WERI-Rb-1 (cell line): ENCODE measurements around the gene TRAF3.
A peak's percentile ranks its signal among the peaks of the same experiment; 100 is the strongest.
"Not testable (repeated sequence)": the region's sequence is repeated elsewhere in the genome, so short reads cannot be mapped to it uniquely, and the experiment has no call there.

Experiments
- DNase-seq: peaks from one replicate; pipeline ENCODE4 v3.0.0-alpha.2; 2020
- H3K27ac ChIP-seq: fragments of 250-450 bp; sonication (Bioruptor Pico); 2 replicates; pipeline ENCODE4 v1.5.1; 2020; ENCODE audit warnings: mild to moderate bottlenecking, moderate library complexity
- H3K27me3 ChIP-seq: fragments of 250-450 bp; sonication (Bioruptor Pico); 2 replicates; pipeline ENCODE4 v1.5.1; 2021; ENCODE audit warnings: mild to moderate bottlenecking, low read depth, moderate library complexity; ENCODE audit not compliant: insufficient read depth, severe bottlenecking
- H3K36me3 ChIP-seq: fragments of 250-450 bp; sonication (Bioruptor Pico); 2 replicates; pipeline ENCODE4 v1.5.1; 2020; ENCODE audit warnings: mild to moderate bottlenecking, moderate library complexity
- H3K4me3 ChIP-seq: 2 replicates; pipeline ENCODE4 v1.5.1; 2011; ENCODE audit warnings: low read depth, mild to moderate bottlenecking, control low read depth, low read length
- H3K9me3 ChIP-seq: fragments of 250-450 bp; sonication (Bioruptor Pico); 2 replicates; pipeline ENCODE4 v1.5.1; 2021; ENCODE audit warnings: mild to moderate bottlenecking, moderate library complexity; ENCODE audit not compliant: severe bottlenecking
- CTCF ChIP-seq: IDR thresholded peaks from 2 replicates; pipeline ENCODE4 v1.5.1; 2011; ENCODE audit warnings: low read depth, mild to moderate bottlenecking, control low read depth, inconsistent platforms, low read length

Gene TRAF3

GRCh38 chr14:102873546-102874061 is 96.4 kb downstream of the TRAF3 start:
- H3K27me3 ChIP-seq, result no peaks in the 10 kb centered on the region
- peaks cover 45% of the 10 kb centered on the region for H3K36me3 ChIP-seq
- DNase-seq, result no peak
- no peak overlapping the region for H3K4me3 ChIP-seq
- no peak for TF ChIP-seq CTCF
- no peak overlapping the region for H3K27ac ChIP-seq
- no peaks in the 10 kb centered on the region for H3K9me3 ChIP-seq

GRCh38 chr14:102875652-102876051 is 98.4 kb downstream of the TRAF3 start:
- no peak for TF ChIP-seq CTCF
- DNase-seq, result no peak
- H3K27ac ChIP-seq, result no peak overlapping the region
- no peaks in the 10 kb centered on the region for H3K27me3 ChIP-seq
- H3K4me3 ChIP-seq, result no peak overlapping the region
- no peaks in the 10 kb centered on the region for H3K9me3 ChIP-seq
- H3K36me3 ChIP-seq, result peaks cover 46% of the 10 kb centered on the region

- peak; percentile 30 for DNase-seq
- H3K36me3 ChIP-seq, result peaks cover 36% of the 10 kb centered on the region
- not testable (repeated sequence) for H3K27ac ChIP-seq, H3K9me3 ChIP-seq, H3K27me3 ChIP-seq, H3K4me3 ChIP-seq
These were observed 100.3 kb downstream of the TRAF3 start for GRCh38 chr14:102877511-102877910.

- H3K27ac ChIP-seq, result no peak overlapping the region
- no peak overlapping the region for H3K4me3 ChIP-seq
- peak; percentile 23; the same call in 1 of the 2 replicates for TF ChIP-seq CTCF
- no peaks in the 10 kb centered on the region for H3K9me3 ChIP-seq
- no peaks in the 10 kb centered on the region for H3K27me3 ChIP-seq
- DNase-seq, result no peak
- peaks cover 32% of the 10 kb centered on the region for H3K36me3 ChIP-seq
These were observed 101.1 kb downstream of the TRAF3 start for GRCh38 chr14:102878174-102878969.

GRCh38 chr14:102878970-102879460 is 101.8 kb downstream of the TRAF3 start:
- H3K9me3 ChIP-seq, result no peaks in the 10 kb centered on the region
- DNase-seq, result no peak

More at GRCh38 chr14:102878970-102879460, 101.8 kb downstream of the TRAF3 start:
- no peak overlapping the region for H3K4me3 ChIP-seq
- no peak overlapping the region for H3K27ac ChIP-seq
- H3K36me3 ChIP-seq, result peaks cover 29% of the 10 kb centered on the region
- no peaks in the 10 kb centered on the region for H3K27me3 ChIP-seq
- TF ChIP-seq CTCF, result no peak
